Measurements from ENCODE around the gene CELSR2.

- TF ChIP-seq CTCF (IDR thresholded peaks at IDR 0.05; ENCODE audit: low read depth, low read length, poor library complexity, severe bottlenecking): no peak
- TF ChIP-seq EZH2phosphoT487 (IDR thresholded peaks at IDR 0.05; ENCODE audit: borderline replicate concordance, low read length): no peak
These were observed 41.8 kb upstream of the CELSR2 start for GRCh38 chr1:109207467-109208103.
